Camera-type eye (tissue), 1 donor: Measurements from ENCODE around the gene STARD9. TPM values are rescaled to one million over a fixed set of nuclear protein-coding genes. Genes with fewer than 3 reads are reported as not detected.

ENCODE experiments used
- total RNA-seq: library from RNA; depleted of rRNA; stranded (reverse); fragments of >200 nt; gene quantifications from one replicate; pipeline ENCODE4 v1.2.3, GENCODE V29; 2014

The STARD9 gene
- total RNA-seq: 40.4 TPM

GRCh38 chr15:42575188-42576039 lies at the start of gene STARD9:
TSS of gene STARD9 (plus strand) at chr15:42575606. CDS start at chr15:42575716, 110 bp downstream.

GRCh38 chr15:42548249-42549031 lies 27.0 kb upstream of the STARD9 start, which contains the start of the genes HAUS2 and LRRC57:
TSS of gene HAUS2 (plus strand) at chr15:42548838. CDS start at chr15:42548873, 35 bp downstream.
TSS of gene LRRC57 (minus strand) at chr15:42548793. CDS start at chr15:42548434, 359 bp downstream.

GRCh38 chr15:42736793-42737528 lies 161.6 kb downstream of the STARD9 start, which contains the start of gene CDAN1:
TSS of gene CDAN1 (minus strand) at chr15:42737128. CDS start at chr15:42737102, 26 bp downstream.

Other genes with a start within 250 kb of the STARD9 start
- gene CAPN3, start 216.1 kb upstream of the STARD9 start, total RNA-seq: 28.4 TPM
- 121 TPM for gene ZNF106, start 84.5 kb upstream of the STARD9 start, total RNA-seq
- gene SNAP23, start 80.0 kb upstream of the STARD9 start, total RNA-seq: 52.8 TPM
- 43.7 TPM for gene LRRC57, start 26.8 kb upstream of the STARD9 start, total RNA-seq
- gene HAUS2, start 26.8 kb upstream of the STARD9 start, total RNA-seq: 46.1 TPM
- 22.0 TPM for gene CDAN1, start 161.5 kb downstream of the STARD9 start, total RNA-seq